DOHH2 (cell line): Measurements from ENCODE around the gene BGN.

Experiments used
- EZH2phosphoT487 ChIP-seq: fragments of 200-600 bp; sonication (generic); IDR thresholded peaks from 2 replicates; pipeline ENCODE4 v1.6.1; 2017; ENCODE audit warnings: borderline replicate concordance, mild to moderate bottlenecking, antibody characterized with exemption, low read length, moderate library complexity, mixed read lengths
- TF ChIP-seq, protein P1 (sequence below): fragments of 200-600 bp; sonication (generic); IDR thresholded peaks from one replicate; pipeline ENCODE4 v1.5.1; 2014; ENCODE audit warnings: antibody characterized with exemption, mild to moderate bottlenecking, low read depth, low read length; ENCODE audit not compliant: poor library complexity, severe bottlenecking

DNA sequence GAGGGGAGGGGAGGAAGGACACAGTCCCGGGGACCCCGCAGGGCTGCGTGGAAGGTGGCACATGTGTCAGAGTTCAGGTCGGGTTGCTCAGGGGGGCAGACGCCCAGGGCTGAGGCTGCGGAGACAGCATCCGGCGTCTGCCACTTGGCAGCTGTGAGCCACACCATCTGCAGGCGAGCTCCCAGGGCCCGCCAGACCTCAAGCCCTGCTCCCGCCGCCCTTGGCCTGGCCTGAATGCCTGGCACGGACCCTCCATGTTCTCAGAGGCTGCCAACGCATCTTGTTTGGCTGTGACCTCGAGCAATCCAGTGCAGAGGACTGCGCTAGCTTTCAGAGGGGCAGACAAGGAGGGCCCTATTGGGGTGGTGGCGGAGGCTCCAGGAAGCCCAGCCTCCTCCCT lies 5.1 kb downstream of the BGN start:
- TF ChIP-seq, protein P1, sequence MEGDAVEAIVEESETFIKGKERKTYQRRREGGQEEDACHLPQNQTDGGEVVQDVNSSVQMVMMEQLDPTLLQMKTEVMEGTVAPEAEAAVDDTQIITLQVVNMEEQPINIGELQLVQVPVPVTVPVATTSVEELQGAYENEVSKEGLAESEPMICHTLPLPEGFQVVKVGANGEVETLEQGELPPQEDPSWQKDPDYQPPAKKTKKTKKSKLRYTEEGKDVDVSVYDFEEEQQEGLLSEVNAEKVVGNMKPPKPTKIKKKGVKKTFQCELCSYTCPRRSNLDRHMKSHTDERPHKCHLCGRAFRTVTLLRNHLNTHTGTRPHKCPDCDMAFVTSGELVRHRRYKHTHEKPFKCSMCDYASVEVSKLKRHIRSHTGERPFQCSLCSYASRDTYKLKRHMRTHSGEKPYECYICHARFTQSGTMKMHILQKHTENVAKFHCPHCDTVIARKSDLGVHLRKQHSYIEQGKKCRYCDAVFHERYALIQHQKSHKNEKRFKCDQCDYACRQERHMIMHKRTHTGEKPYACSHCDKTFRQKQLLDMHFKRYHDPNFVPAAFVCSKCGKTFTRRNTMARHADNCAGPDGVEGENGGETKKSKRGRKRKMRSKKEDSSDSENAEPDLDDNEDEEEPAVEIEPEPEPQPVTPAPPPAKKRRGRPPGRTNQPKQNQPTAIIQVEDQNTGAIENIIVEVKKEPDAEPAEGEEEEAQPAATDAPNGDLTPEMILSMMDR = no peak
- TF ChIP-seq EZH2phosphoT487 = no peak
